Ramos (cell line): ENCODE data around the gene WHAMM.

Source experiments
- in situ Hi-C: fragments of 300-500 bp; cut with MboI; formaldehyde crosslinking; loops from one replicate; pipeline ENCODE4 v1.14.3; 2022; ENCODE audit warnings: low sequenced_read_pairs; ENCODE audit not compliant: unreplicated experiment

The WHAMM gene

DNA sequence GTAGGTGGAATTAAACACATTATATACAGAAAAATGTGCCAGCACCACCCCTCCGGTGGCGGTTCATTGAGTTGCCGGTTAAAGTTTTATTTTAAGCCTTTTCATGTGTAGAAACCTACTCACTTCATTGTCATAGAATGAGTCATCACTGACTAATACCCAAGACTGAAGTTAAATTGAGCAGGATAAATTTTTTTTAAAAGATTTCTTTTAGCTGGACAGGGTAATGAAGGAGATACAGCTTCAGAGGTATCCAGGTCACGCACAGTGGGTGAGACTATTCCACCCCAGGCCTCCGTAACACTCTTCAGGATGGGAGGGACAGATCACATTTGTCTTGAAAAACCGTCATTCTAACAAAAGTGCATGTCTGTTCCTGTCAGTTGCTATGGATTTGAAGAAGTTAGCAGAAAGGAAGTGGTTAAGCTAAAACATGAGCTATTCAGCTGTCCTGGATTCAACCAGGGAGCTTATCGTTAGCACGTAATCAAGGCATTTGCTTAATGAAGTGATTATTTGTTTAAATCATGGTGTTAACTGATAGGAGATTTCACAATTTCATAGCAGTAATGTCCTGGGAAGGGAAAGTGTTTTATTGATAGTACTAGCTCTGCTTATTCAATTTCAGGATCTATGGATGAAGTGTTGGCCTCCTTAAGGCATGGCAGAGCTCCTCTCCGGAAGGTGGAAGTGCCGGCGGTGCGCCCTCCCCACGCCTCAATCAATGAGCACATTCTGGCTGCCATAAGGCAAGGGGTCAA, 23.4 kb downstream of the WHAMM start:
- in situ Hi-C loops, result loop anchor here (25.0 kb wide), 1 partner anchor 295 kb away; the partner anchor contains the start of gene RPS17

DNA sequence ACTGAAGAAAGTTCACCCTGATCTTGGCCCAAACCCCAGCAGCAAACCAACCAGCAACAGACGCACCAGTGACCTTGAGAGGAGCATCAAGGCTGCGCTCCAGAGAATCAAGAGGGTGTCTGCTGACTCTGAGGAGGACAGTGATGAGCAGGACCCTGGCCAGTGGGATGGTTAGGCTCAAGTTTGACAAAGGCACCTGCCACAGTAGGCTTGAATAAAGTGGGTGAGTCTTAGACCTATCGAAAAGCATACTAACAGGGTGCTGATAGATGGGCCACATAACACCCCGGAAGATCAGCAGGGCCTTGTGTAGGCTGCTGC, 23.9 kb downstream of the WHAMM start:
- in situ Hi-C loops, result loop anchor here (25.0 kb wide), 1 partner anchor 296 kb away; the partner anchor contains the start of gene RPS17

DNA sequence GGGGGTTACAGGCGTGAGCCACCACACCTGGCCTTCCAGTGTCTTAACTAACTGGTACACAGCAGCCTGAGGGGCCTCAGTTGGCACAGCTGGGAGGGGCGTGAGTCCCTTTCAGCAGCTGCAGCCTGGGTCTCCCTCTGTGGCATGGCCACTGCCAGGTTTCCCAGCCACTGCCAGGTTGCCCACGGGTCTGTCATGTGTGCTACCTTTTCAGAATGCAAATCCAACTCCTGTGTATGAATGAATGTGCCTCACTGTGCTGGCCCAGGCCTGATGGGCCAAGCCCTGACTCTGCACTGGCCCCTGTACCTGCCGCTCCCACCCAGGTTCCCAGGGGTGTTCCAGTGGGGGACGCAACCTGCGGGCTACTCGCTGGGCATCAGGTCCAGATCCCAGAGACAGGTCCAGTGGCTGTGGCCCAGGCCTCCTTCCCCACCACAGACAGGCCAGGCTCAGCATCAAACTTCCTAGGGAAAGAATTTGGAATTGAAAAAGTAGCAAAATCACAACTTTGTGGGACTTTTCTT, 26.0 kb downstream of the WHAMM start:
- in situ Hi-C loops, result loop anchor here (25.0 kb wide), 1 partner anchor 298 kb away; the partner anchor contains the start of gene RPS17

GRCh38 chr15:82838096-82838735, 28.8 kb downstream of the WHAMM start:
- in situ Hi-C loops, result loop anchor here (25.0 kb wide), 1 partner anchor 301 kb away; the partner anchor contains the start of gene RPS17

DNA sequence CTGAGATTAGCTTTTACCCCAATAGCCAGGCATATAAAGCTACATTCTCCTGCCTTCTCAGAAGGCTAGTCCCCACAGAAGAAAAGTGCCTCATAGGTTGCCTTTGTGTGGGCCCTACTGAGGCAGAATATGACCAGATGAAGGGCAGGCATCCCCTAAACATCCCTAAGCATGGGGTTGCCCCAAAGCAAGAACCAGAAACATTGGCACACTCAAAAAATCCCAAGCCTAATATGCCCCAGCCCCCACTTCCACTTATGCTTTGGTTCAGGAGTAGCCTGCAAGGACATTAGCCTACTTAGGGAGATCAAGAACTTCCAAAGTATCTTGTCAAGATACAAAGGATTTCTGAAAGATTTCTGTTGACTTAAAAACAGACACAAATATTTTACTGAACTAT, 29.7 kb downstream of the WHAMM start:
- in situ Hi-C loops, result loop anchor here (25.0 kb wide), 1 partner anchor 302 kb away; the partner anchor contains the start of gene RPS17

DNA sequence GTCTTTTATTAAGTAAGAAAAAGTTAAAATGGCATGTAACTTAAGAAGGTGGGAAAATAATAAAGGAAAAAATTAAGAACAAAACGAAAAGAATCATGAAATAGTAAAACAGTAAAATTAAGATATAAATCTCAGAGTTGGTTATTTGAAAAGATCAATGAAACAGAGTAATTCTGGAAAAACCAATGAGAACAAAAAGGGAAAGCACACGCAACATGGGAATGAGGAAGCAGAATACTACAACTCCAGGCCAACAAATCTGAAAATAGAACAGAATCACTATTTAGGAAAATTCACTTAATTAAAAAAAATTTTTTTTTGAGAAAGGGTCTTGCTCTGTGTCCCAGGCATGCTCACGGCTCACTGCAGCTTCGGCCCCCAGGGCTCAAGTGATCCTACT, 30.7 kb downstream of the WHAMM start:
- in situ Hi-C loops, result loop anchor here (25.0 kb wide), 1 partner anchor 303 kb away; the partner anchor contains the start of gene RPS17

DNA sequence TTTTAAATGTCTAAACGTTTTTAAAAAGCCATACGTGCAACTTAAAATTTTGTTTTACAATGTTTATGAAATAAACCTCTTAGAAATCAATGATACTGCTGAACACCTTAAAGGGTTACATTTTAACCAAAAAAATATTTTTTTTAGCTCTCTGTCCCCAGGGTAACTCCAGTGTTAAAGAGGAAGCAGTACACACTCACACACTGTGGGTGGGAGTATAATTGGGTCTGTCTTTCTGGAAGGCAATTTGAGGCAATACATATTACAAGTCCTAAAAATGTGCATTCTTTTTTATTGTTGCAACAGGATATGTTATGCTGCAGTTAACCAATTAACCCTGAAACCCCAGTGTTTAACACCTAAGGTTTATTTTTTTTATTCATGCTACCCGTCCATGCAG, 34.1 kb downstream of the WHAMM start:
- in situ Hi-C loops, result loop anchor here (25.0 kb wide), 1 partner anchor 306 kb away; the partner anchor contains the start of gene RPS17

- in situ Hi-C loops, result loop anchor here (25.0 kb wide), 1 partner anchor 308 kb away; the partner anchor contains the start of gene RPS17
These were observed 36.3 kb downstream of the WHAMM start for GRCh38 chr15:82845686-82846085.

DNA sequence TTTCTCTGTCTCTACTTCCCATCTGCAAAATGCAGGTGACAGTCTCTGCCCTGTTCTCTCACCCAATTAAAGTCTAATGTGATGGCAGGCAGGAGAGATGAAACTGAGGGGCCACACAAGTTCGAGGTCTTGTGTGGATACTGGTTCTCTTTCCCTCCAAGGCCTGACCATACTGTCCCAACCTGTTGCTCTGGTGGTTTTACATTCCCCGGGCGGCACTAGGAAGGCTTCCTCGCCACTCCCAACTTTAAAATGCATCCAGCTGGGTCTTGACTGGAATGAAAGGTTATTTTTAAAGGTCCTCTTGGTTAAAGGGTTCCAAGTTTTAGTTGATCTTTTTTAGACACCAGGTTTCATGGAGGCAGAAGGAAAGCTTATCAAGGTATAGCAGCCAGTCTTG, 37.2 kb downstream of the WHAMM start:
- in situ Hi-C loops, result loop anchor here (25.0 kb wide), 1 partner anchor 309 kb away; the partner anchor contains the start of gene RPS17

DNA sequence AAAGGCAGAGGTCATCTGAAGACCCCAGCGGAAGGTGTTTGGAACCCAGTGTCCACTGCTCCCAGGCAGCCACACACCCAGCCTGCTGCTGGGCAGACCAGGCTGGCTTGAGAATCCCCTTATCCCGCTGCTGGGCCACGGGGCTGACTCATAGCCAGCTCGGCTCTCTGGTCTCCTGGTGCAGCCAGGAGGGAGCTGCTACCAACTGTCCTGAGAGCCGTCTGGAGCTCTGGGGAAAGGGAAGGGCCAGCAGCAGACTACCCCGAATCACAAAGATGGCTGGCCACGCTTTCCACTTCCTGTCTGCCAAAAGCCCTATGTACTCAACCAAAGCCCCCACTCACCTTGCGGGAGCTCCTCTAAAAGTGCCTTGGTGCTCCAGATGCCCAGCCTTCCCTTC, 38.3 kb downstream of the WHAMM start:
- in situ Hi-C loops, result loop anchor here (25.0 kb wide), 1 partner anchor 310 kb away; the partner anchor contains the start of gene RPS17

DNA sequence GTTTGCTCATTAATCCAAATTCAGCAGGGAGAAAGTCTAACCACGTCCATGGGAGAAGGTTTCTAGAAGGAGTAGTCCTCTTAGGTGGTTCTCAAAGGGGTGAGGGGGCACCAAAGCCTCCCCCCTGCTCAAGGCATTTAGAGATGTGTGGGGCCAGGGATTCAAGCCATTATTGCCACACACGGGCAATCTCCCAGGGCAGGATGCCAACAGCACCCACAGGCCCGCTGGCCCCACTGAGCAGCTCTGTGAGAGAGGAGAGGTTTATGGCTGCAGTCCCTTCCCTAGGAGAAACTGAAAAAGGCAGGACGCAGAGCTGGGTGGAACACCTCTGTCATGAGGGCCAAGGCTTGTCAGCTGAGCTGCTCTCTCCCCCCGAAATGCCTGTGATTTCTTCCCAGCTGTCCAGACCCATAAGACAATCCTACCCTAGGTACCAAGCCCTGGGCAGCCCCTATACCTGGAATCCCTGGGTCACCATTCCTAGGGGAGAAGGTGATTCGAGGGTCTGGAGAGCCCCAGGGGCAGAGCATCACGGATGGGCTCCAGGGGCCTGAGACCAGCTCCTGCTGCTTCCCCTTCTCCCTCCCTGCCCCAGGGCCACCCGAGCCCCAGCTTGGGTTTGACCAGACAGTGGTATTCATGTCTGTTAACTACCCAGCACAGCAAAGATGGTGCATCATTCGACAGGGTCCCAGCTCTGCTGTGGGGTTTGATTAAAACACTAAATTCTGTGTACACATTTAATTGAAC, 39.0 kb downstream of the WHAMM start:
- in situ Hi-C loops, result loop anchor here (25.0 kb wide), 1 partner anchor 311 kb away; the partner anchor contains the start of gene RPS17

- in situ Hi-C loops, result loop anchor here (10.0 to 25.0 kb wide), 2 partner anchors 155 to 313 kb away; partner anchors contain the start of gene RPS17
These were observed 40.4 kb downstream of the WHAMM start for GRCh38 chr15:82849556-82850512.

DNA sequence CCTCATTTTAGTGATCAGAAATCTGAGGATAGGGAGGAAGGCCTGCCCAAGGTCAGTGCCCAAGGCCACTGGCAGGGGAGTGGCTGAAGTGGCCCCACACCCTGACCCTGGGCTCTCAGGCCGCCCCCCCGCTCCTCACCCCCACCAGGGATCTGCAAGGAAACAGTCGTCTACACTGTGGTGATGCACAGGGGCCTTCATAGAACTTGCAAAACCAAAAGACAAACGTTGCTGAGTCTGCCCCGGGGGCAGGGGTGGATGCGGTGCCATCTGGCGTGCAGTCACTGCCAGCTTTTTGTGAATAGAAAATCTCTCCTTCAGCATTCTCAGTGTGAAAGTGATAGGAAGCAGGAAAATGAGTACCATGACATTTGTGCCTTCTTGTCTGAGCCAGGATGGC, 41.3 kb downstream of the WHAMM start:
- in situ Hi-C loops, result loop anchor here (10.0 kb wide), 1 partner anchor 154 kb away; no protein-coding TSS in a partner anchor

GRCh38 chr15:82851306-82851850, 42.0 kb downstream of the WHAMM start:
- in situ Hi-C loops, result loop anchor here (10.0 kb wide), 1 partner anchor 153 kb away; no protein-coding TSS in a partner anchor

- in situ Hi-C loops, result loop anchor here (10.0 kb wide), 1 partner anchor 153 kb away; no protein-coding TSS in a partner anchor
These were observed 42.6 kb downstream of the WHAMM start for GRCh38 chr15:82851981-82852511.

DNA sequence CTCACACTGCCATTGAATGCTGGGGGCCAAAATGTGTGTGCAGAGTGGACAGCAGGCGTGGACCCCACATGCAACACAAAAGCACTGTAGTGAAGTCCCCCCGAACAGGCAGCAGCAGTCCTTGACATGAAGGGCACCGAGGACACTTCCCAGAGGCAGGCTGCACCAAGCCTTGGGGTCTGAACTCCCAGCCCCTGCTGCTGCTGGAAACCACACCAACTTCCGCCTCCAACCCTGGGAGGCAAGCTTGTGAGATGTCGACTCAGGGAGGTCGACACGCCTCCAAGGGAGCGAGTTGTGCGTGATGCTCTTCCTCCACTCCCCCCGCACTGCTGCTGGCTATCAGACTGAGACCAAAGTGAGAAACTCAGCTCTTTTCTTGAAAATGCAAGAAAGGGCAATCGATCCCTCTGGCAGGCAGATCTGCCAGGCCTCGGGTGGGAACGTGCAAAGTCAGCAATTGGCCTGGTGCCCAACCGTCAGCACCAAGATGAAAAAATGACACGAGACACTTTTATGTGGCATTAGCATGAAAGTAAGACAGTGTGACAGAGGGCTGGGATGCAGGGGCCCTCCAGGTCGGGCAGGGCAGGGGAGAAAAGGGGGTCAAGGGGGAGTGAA, 43.6 kb downstream of the WHAMM start:
- in situ Hi-C loops, result loop anchor here (10.0 kb wide), 1 partner anchor 152 kb away; no protein-coding TSS in a partner anchor

- in situ Hi-C loops, result loop anchor here (10.0 kb wide), 1 partner anchor 150 kb away; no protein-coding TSS in a partner anchor
These were observed 45.1 kb downstream of the WHAMM start for GRCh38 chr15:82854554-82854953.
